A549 (cell line): Measurements from ENCODE around the gene SLC38A11.

Experiments
- CBX2 ChIP-seq: fragments of 200-600 bp; sonication (generic); IDR thresholded peaks from 2 replicates; pipeline ENCODE4 v1.6.1; 2016; ENCODE audit warnings: low read depth, mild to moderate bottlenecking, borderline replicate concordance
- CTCF ChIP-seq: fragments of >200 bp; sonication (Bioruptor Twin); formaldehyde crosslinking; IDR thresholded peaks from 3 replicates; pipeline ENCODE4 v1.5.1; 2016
- EP300 ChIP-seq, 2 experiments: fragments of >200 bp; sonication (Bioruptor Twin); formaldehyde crosslinking; IDR thresholded peaks; 2 replicates in 1 of 2; 3 replicates in 1 of 2; pipeline ENCODE4 v1.6.1; 2016 to 2017
- FOSL2 ChIP-seq, 2 experiments: fragments of 450-650 bp in 1 of 2; fragments of >200 bp in 1 of 2; sonication (Bioruptor Twin) in 1 of 2; formaldehyde crosslinking; IDR thresholded peaks; 2 replicates each; pipeline versions ENCODE4 v1.5.0 to v1.6.1; 2016 to 2020; ENCODE audit warnings: mild to moderate bottlenecking in 1 of 2, moderate library complexity in 1 of 2
- JUN ChIP-seq, 2 experiments: fragments of >200 bp; sonication (Bioruptor Twin); formaldehyde crosslinking; IDR thresholded peaks; 2 replicates in 1 of 2; 3 replicates in 1 of 2; pipeline ENCODE4 v1.6.1; 2016 to 2017
- MYC ChIP-seq: IDR thresholded peaks from 2 replicates; pipeline ENCODE4 v1.6.1; 2012; ENCODE audit warnings: mild to moderate bottlenecking, inconsistent platforms, low read length, improper control_type of control experiment, borderline replicate concordance
- PBX3 ChIP-seq: IDR thresholded peaks from 2 replicates; pipeline ENCODE4 v1.6.1; 2012
- POLR2A ChIP-seq: IDR thresholded peaks from 2 replicates; pipeline ENCODE4 v1.6.1; 2012; ENCODE audit warnings: mild to moderate bottlenecking, low read length
- REST ChIP-seq: fragments of 200-600 bp; sonication (generic); IDR thresholded peaks from 2 replicates; pipeline ENCODE4 v1.6.1; 2016; ENCODE audit warnings: antibody characterized with exemption, mild to moderate bottlenecking, moderate library complexity
- SMC3 ChIP-seq: fragments of >200 bp; sonication (Bioruptor Twin); formaldehyde crosslinking; IDR thresholded peaks from 3 replicates; pipeline ENCODE4 v1.6.1; 2018; ENCODE audit warnings: inconsistent platforms

- TF ChIP-seq CTCF = no peak
- no peak for TF ChIP-seq FOSL2 (IDR thresholded peaks at IDR 0.05)
- TF ChIP-seq FOSL2 (CRISPR knock-in tag; IDR thresholded peaks at IDR 0.05) = no peak
- no peak for TF ChIP-seq EP300 (IDR thresholded peaks at IDR 0.05)
- TF ChIP-seq PBX3 = no peak
- no peak for TF ChIP-seq SMC3
- TF ChIP-seq REST = no peak
- no peak for TF ChIP-seq POLR2A
- no peak for TF ChIP-seq MYC
- no peak for TF ChIP-seq JUN (IDR thresholded peaks at IDR 0.05)
- TF ChIP-seq CBX2 = no peak
Observed at GRCh38 chr2:164915566-164915965, 39.8 kb downstream of the SLC38A11 start.
